ENCODE data around the gene ZDHHC6. TPM values are rescaled to one million over a fixed set of nuclear protein-coding genes. Genes with fewer than 3 reads are reported as not detected.

ZDHHC6 gene
- total and polyA plus RNA-seq, 10 of the 15 experiments (the other 5 are each of a cell fraction or from before 2014, with no cell fraction given), result 23.8 to 59.4 (median 35.6) TPM

GRCh38 chr10:112429654-112430230 lies 17.0 kb downstream of the ZDHHC6 start:
- intact Hi-C loops (cut with micrococcal nuclease; ENCODE audit: unreplicated experiment) (loop anchor here (10.0 kb wide), 1 partner anchor 265 kb away; no protein-coding TSS in a partner anchor), in situ Hi-C loops (cut with MboI) (no loop called here)
- H3K79me2 ChIP-seq (ENCODE audit: control insufficient read depth, insufficient read depth, low read length), result no peaks in the 10 kb centered on the region
- WGBS (ENCODE audit: insufficient coverage, insufficient replicate concordance, low lambda C conversion rate, missing lambda C conversion rate), result 89% methylated on average over 11 of the region's 15 CpGs
- no peak for FAIRE-seq
- H4K20me1 ChIP-seq (ENCODE audit: control insufficient read depth, insufficient read depth), result no peaks in the 10 kb centered on the region
- H3K4me2 ChIP-seq (ENCODE audit: control insufficient read depth, insufficient read depth), result no peak overlapping the region
- TF ChIP-seq E4F1 (IDR thresholded peaks at IDR 0.05; ENCODE audit: borderline replicate concordance, partially characterized antibody), result no peak
- peak; percentile 52 for TF ChIP-seq POLR2A (IDR thresholded peaks at IDR 0.05; ENCODE audit: low read depth, low read length)
- ChIA-PET SMC1A (ENCODE audit: uncharacterized antibody, unreplicated experiment) (no interaction called here), RAD21 (ENCODE audit: unreplicated experiment) (no interaction called here), POLR2A (interaction anchor here (0.6 kb wide), 1 partner anchor 91 kb away, joined by 3 read pairs; no protein-coding TSS in a partner anchor), CTCF (interaction anchor here (1.1 to 1.3 kb wide), 3 partner anchors 13 to 42 kb away, joined by 3 to 5 read pairs (median 3); no protein-coding TSS in a partner anchor)
- no peaks in the 10 kb centered on the region for H3K4me1 ChIP-seq (ENCODE audit: control insufficient read depth, insufficient read depth, low read length)
- no peaks in the 10 kb centered on the region for H3K27me3 ChIP-seq (replicated peaks in 1 of 2; ENCODE audit: control insufficient read depth in 2 of 2, insufficient read depth in 2 of 2, low read length in 1 of 2)
- H3K36me3 ChIP-seq (ENCODE audit: control insufficient read depth in 2 of 2, insufficient read depth in 2 of 2, low read length in 1 of 2), result peaks cover 0 to 20% of the 10 kb centered on the region in 2 experiments; a peak in 3 of 4 replicates
- H2AFZ ChIP-seq (ENCODE audit: control insufficient read depth, low read depth, low read length), result no peak overlapping the region
- H3K9me3 ChIP-seq (replicated peaks; ENCODE audit: control insufficient read depth, insufficient read depth, low read length), result no peaks in the 10 kb centered on the region
- no peak overlapping the region for H3K4me3 ChIP-seq
- H3K27ac ChIP-seq (ENCODE audit: control insufficient read depth, insufficient read depth), result no peak overlapping the region
- DNase-seq (ENCODE audit: low read depth, low spot score), result no peak
- no peak overlapping the region for H3K9ac ChIP-seq (ENCODE audit: control insufficient read depth, insufficient read depth, low read length)
- ATAC-seq, result no peak
- BruUV-seq (replicated peaks), result no TSS peak

- Histone ChIP-seq H4K20me1 (ENCODE audit: control insufficient read depth, insufficient read depth) (no peaks in the 10 kb centered on the region), H3K4me2 (ENCODE audit: control insufficient read depth, insufficient read depth) (no peak overlapping the region), H3K27me3 (replicated peaks in 1 of 2; ENCODE audit: control insufficient read depth in 2 of 2, insufficient read depth in 2 of 2, low read length in 1 of 2) (no peaks in the 10 kb centered on the region), H3K9ac (ENCODE audit: control insufficient read depth, insufficient read depth, low read length) (no peak overlapping the region), H3K79me2 (ENCODE audit: control insufficient read depth, insufficient read depth, low read length) (no peaks in the 10 kb centered on the region), H3K36me3 (ENCODE audit: control insufficient read depth in 2 of 2, insufficient read depth in 2 of 2, low read length in 1 of 2) (peaks cover 1 to 25% of the 10 kb centered on the region in 2 experiments), H3K4me3 (no peak overlapping the region), H3K27ac (ENCODE audit: control insufficient read depth, insufficient read depth) (no peak overlapping the region), H3K4me1 (ENCODE audit: control insufficient read depth, insufficient read depth, low read length) (no peaks in the 10 kb centered on the region), H2AFZ (ENCODE audit: control insufficient read depth, low read depth, low read length) (no peak overlapping the region), H3K9me3 (replicated peaks; ENCODE audit: control insufficient read depth, insufficient read depth, low read length) (no peaks in the 10 kb centered on the region)
- FAIRE-seq, result peak; percentile 81
- ChIA-PET RAD21 (ENCODE audit: unreplicated experiment) (no interaction called here), CTCF (interaction anchor here (1.1 to 1.3 kb wide), 3 partner anchors 13 to 43 kb away, joined by 3 to 5 read pairs (median 3); no protein-coding TSS in a partner anchor), POLR2A (interaction anchor here (0.6 kb wide), 1 partner anchor 90 kb away, joined by 3 read pairs; no protein-coding TSS in a partner anchor), SMC1A (ENCODE audit: uncharacterized antibody, unreplicated experiment) (no interaction called here)
- WGBS (ENCODE audit: insufficient coverage, insufficient replicate concordance, low lambda C conversion rate, missing lambda C conversion rate), result 33% methylated on average over 3 of the region's 3 CpGs
- intact Hi-C loops (cut with micrococcal nuclease; ENCODE audit: unreplicated experiment) (no loop called here), in situ Hi-C loops (cut with MboI) (no loop called here)
- BruUV-seq (replicated peaks), result no TSS peak
- ATAC-seq, result no peak
- DNase-seq (ENCODE audit: low read depth, low spot score), result no peak
- no peak for TF ChIP-seq WRNIP1 (IDR thresholded peaks at IDR 0.05; ENCODE audit: borderline replicate concordance, low read depth, low read length)
- TF ChIP-seq NFXL1 (IDR thresholded peaks at IDR 0.05; ENCODE audit: borderline replicate concordance), result no peak
- TF ChIP-seq BMI1 (IDR thresholded peaks at IDR 0.05; ENCODE audit: borderline replicate concordance), result no peak
- no peak for TF ChIP-seq ZNF274 (IDR thresholded peaks at IDR 0.05; ENCODE audit: insufficient read depth, insufficient read length)
- no peak for TF ChIP-seq BCL3 (IDR thresholded peaks at IDR 0.05; ENCODE audit: borderline replicate concordance, insufficient read depth, low read depth, low read length, poor library complexity, severe bottlenecking)
- no peak for TF ChIP-seq HCFC1 (IDR thresholded peaks at IDR 0.05; ENCODE audit: low read length)
- TF ChIP-seq PBX3 (IDR thresholded peaks at IDR 0.05; ENCODE audit: insufficient replicate concordance, low read depth, low read length), result no peak
- TF ChIP-seq CBX3 (IDR thresholded peaks at IDR 0.05; ENCODE audit: borderline replicate concordance, low read depth), result no peak
- TF ChIP-seq HDGF (IDR thresholded peaks at IDR 0.05), result no peak
- TF ChIP-seq RCOR1 (conservative IDR thresholded peaks at IDR 0.05; ENCODE audit: low read depth, low read length), result no peak
- no peak; the same call in 1 of the 2 replicates for TF ChIP-seq POLR2A (IDR thresholded peaks at IDR 0.05; ENCODE audit: low read depth, low read length)
Measured at GRCh38 chr10:112429147-112429546, 17.6 kb downstream of the ZDHHC6 start.
